ENCODE measurements around the gene MED13. TPM values are rescaled to one million over a fixed set of nuclear protein-coding genes. Genes with fewer than 3 reads are reported as not detected.

Gene MED13
- total RNA-seq, 1 donor from 2014 or later = 51.4 TPM

- no peak for DNase-seq (ENCODE audit: low spot score)
These were observed 156.6 kb downstream of the MED13 start for GRCh38 chr17:61908292-61909037.

GRCh38 chr17:61907361-61907760 lies 157.7 kb downstream of the MED13 start:
- H3K4me3 Mint-ChIP-seq (ENCODE audit: unreplicated experiment) = no peak overlapping the region

More at GRCh38 chr17:61908292-61909037, 156.6 kb downstream of the MED13 start:
- H3K27me3 Mint-ChIP-seq (ENCODE audit: unreplicated experiment) = no peaks in the 10 kb centered on the region
- H3K4me1 Mint-ChIP-seq (ENCODE audit: unreplicated experiment) = no peaks in the 10 kb centered on the region
- H3K27ac Mint-ChIP-seq (ENCODE audit: unreplicated experiment) = no peak overlapping the region
- no peaks in the 10 kb centered on the region for H3K9me3 Mint-ChIP-seq (ENCODE audit: unreplicated experiment)
- H3K4me3 Mint-ChIP-seq (ENCODE audit: unreplicated experiment) = no peak overlapping the region
- peaks cover 17% of the 10 kb centered on the region for H3K36me3 Mint-ChIP-seq (ENCODE audit: low read depth, unreplicated experiment)
- no peak for TF ChIP-seq CTCF (IDR thresholded peaks at IDR 0.05; ENCODE audit: unreplicated experiment)

GRCh38 chr17:61904094-61904710 lies 160.9 kb downstream of the MED13 start:
- TF ChIP-seq CTCF (IDR thresholded peaks at IDR 0.05; ENCODE audit: unreplicated experiment) = no peak
- no peak overlapping the region for H3K27ac Mint-ChIP-seq (ENCODE audit: unreplicated experiment)
- no peaks in the 10 kb centered on the region for H3K27me3 Mint-ChIP-seq (ENCODE audit: unreplicated experiment)
- H3K4me3 Mint-ChIP-seq (ENCODE audit: unreplicated experiment) = no peak overlapping the region
- H3K4me1 Mint-ChIP-seq (ENCODE audit: unreplicated experiment) = peaks cover 6% of the 10 kb centered on the region
- no peak for DNase-seq (ENCODE audit: low spot score)
- peaks cover 12% of the 10 kb centered on the region for H3K36me3 Mint-ChIP-seq (ENCODE audit: low read depth, unreplicated experiment)
- no peaks in the 10 kb centered on the region for H3K9me3 Mint-ChIP-seq (ENCODE audit: unreplicated experiment)

More at GRCh38 chr17:61907361-61907760, 157.7 kb downstream of the MED13 start:
- H3K36me3 Mint-ChIP-seq (ENCODE audit: low read depth, unreplicated experiment) = peaks cover 17% of the 10 kb centered on the region
- peaks cover 2% of the 10 kb centered on the region for H3K4me1 Mint-ChIP-seq (ENCODE audit: unreplicated experiment)
- no peak for DNase-seq (ENCODE audit: low spot score)
- no peaks in the 10 kb centered on the region for H3K9me3 Mint-ChIP-seq (ENCODE audit: unreplicated experiment)
- no peaks in the 10 kb centered on the region for H3K27me3 Mint-ChIP-seq (ENCODE audit: unreplicated experiment)
- TF ChIP-seq CTCF (IDR thresholded peaks at IDR 0.05; ENCODE audit: unreplicated experiment) = no peak
- H3K27ac Mint-ChIP-seq (ENCODE audit: unreplicated experiment) = no peak overlapping the region

GRCh38 chr17:61903251-61903650 lies 161.8 kb downstream of the MED13 start:
- H3K27me3 Mint-ChIP-seq (ENCODE audit: unreplicated experiment) = no peaks in the 10 kb centered on the region
- no peaks in the 10 kb centered on the region for H3K9me3 Mint-ChIP-seq (ENCODE audit: unreplicated experiment)
- H3K4me3 Mint-ChIP-seq (ENCODE audit: unreplicated experiment) = no peak overlapping the region
- H3K36me3 Mint-ChIP-seq (ENCODE audit: low read depth, unreplicated experiment) = peaks cover 12% of the 10 kb centered on the region
- no peak for TF ChIP-seq CTCF (IDR thresholded peaks at IDR 0.05; ENCODE audit: unreplicated experiment)
- H3K4me1 Mint-ChIP-seq (ENCODE audit: unreplicated experiment) = peaks cover 6% of the 10 kb centered on the region
- no peak overlapping the region for H3K27ac Mint-ChIP-seq (ENCODE audit: unreplicated experiment)
- DNase-seq (ENCODE audit: low spot score) = no peak

All from endothelial cell (in vitro differentiated cells).